Kidney glomerular epithelial cell (primary cell): ENCODE measurements around the gene RRAGD.
A peak's percentile ranks its signal among the peaks of the same experiment; 100 is the strongest.

Source experiments
- DNase-seq: peaks from one replicate; lab custom pipeline; 2025; lab: John Stamatoyannopoulos, UW

RRAGD gene

DNA sequence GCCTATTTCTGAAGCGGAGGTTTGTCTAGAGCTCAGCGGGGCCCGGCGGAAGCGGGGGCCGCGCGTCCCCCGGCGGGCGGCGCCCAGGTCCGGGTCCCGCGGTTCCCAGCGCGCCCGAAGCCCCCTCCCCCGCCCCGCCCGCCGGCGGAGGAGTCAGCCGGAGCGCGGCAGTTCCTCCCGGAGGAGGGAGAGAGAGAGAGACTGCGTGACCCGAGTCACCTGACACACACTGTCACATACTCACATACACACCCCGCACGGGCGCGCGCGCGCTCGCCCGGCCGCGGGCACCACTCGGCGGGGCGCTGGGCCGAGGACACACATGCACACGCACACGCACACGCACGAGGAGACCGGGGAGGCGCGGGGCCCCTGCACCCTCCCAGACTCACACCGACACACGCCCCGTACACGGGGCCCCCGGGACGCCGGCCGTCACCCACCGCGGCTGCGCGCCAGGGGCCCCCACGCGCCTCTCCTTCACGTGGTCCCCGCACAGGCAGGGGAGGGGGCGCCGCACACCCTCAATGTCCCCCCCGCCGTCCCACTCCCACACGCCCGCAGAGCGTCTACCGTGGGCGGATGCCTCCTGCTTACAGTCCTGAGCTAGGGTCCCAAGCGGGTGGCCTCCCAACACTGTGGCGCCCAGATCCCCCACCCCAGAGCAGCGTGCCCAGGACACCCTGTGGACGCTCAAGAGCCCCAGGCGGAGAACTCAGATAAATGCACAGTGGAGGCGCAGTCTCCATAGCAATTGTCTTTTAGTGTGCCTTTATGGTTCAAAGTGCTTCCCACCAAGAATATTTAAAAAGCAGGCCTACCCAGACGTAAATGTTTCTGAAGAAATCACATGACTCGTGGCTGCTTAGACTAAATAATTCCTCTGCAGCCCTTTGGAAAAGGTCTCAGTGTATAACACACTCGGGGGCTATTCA lies at the start of gene RRAGD:
TSS of gene RRAGD (minus strand) at position 203 of the 935 bp plus-strand sequence. CDS start 280 bp downstream, outside the sequence.
- DNase-seq = no peak

GRCh38 chr6:89460713-89461112 lies 48.6 kb upstream of the RRAGD start:
- DNase-seq = no peak

DNA sequence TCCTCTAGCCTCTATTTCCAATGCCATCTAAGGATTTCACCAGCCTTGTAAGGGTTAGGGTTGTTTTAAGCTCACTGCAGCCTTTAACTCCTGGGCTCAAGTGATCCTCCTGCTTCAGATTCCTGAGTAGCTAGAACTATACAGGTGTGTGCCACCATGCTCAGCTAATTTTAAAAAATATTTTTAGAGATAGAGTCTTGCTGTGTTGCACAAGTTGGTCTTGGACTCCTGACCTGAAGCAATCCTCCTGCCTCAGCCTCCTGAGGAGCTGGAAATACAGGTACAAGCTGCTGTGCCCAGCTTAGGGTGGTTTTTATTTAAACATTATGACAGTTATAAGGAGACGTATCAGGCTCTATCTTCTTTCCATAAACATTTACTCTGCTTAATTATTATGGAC lies 47.4 kb upstream of the RRAGD start:
- DNase-seq = no peak

DNA sequence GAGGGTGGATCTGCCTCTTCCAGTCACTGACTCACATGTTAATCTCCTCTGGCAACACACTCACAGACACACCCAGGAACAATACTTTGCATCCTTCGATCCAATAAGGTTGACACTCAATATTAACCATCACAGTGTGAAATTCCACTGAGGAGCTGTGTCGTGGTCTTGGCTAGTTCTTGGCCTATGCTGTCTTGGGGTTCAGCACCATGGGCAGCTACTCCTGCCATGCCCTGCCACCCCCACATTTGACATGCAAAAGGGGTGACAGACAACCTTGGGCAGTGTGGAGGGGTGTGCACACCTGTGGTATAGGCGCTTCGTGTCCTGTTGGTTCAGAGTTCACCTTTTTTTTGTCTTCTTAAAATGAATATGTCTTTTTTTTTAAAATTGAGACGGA lies 46.6 kb upstream of the RRAGD start:
- DNase-seq = no peak

DNA sequence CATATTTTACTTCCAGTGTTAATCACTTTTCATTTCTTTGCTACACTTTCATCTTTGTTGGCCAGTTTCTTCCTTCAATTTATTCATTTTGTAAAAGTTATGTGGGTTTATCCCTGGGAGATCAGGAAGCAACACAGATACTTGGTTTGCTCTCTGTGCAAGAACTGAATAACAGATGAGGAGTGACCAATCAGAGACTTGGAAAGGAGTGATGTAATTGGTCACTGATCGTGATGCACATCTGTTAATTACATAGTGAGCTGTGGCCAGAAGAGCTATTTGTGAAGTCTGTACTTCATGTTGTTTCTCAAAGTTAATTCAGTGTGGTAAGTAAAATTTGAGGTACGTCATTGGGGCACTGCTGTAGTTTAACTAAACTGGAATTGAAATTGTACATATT lies 42.2 kb upstream of the RRAGD start:
- DNase-seq = no peak

DNA sequence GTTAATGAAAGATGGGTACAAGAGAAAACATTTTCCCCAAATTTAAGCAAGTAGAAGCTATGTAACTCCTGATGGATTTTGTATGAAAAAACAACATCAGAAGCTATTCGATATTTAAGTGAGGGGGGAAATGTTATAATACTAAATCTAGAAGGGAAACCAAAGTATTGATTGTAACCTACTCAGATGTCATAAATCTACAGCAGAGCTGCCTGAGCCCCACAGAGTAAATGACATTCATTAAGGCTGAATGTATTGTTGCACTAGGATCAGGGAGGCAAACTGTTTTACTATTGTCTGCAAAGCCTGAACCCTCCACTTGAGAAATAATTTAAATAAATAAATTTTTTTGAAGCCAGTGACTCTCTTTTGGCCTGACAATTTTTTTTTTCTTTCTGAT lies 40.2 kb upstream of the RRAGD start:
- no peak for DNase-seq

DNA sequence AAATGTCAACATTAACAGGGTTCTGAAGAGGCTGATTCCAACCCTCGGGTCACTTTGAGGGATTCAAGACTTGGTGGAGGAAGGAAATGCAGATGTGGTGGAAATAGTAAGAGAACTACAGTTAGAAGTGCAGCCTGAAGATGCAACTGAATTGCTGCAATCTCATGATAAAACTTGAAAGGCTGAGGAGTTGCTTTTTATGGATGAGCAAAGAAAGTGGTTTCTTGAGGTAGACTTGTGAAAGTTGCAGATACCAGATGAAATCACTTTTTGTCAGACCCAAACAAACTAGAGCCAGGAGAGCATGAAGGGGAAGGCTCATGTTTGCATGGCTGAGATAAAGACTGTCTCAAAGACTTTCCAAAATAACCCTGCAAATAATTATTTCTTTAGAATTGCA lies 37.1 kb upstream of the RRAGD start:
- no peak for DNase-seq

DNA sequence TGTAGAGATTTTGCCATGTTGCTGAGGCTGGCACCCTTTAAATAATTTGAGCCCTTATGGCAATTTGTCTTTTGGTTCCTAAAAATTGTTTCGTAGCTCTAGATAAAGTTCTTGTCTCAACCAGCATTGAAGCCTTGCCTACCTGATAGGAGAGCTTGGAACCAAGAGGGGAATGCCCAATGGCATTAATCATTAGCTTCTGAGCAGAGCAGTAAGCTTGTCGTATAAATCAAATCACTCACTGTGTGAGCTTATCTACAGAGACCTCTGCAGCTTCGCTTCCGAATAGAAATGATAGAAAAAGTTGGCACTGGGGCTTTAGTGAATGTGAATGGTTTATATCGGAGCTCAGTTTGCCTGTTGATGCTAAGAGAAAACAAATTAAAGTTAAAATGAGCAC lies 31.6 kb upstream of the RRAGD start:
- DNase-seq = peak; percentile 68

DNA sequence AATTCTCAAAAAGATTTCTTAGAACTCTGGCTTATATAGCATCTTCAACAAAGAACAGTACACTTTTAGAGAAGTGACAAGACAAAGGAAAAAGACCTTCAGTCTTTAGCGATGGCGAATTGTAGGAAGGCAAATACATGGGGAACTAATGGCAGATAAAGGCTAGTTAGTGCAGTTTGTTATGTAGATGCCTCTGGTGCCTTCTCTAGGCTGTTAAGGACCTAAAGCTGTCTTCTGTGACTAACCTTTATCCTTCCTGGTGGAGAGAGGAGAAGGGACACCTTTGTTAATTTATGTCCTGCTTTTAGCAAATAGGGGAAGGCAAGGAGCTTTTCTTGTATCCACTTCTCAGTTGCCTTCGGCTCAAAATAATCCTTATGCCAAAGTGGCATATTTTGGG lies 28.1 kb upstream of the RRAGD start:
- DNase-seq = no peak

GRCh38 chr6:89439014-89439413 lies 26.9 kb upstream of the RRAGD start:
- no peak for DNase-seq

DNA sequence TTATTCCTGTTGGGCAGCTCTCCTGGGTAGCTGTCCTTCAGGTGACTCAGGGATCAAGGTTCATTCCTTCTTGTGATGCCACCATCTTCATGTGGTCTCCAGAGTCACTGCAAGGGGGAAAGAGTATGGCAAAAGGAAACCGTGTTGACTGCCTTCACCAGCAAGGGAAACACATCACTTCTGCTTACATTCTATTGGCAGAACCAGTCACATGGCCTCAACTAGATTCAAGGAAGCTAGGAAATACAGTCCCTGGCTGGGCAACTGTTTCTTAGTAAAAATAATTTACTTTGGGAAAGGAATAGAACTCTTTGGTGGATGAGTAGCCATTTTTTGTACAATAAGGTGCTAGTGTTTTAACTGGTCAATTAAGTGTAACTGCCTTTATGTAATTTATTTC lies 26.2 kb upstream of the RRAGD start:
- DNase-seq = no peak

GRCh38 chr6:89436226-89436625 lies 24.2 kb upstream of the RRAGD start:
- DNase-seq = no peak

DNA sequence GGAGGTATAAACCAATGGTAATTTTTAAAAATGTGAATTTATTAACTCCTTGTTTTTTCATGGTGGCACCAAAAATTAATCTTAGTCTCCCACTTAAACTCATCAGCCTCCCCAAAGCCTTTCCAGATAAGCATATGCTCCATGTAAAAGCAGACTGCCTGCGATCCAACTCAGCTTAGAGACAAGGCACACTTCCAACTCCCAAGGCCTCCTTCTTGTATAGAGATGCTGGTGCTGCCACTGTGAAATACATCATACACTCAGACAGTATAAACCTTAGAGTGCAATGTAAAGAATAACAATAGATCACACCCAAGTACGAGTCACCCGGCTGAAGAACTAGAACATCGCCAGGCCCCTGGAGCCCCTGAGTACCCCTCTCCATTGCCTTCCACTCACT lies 22.9 kb upstream of the RRAGD start:
- no peak for DNase-seq

- DNase-seq = no peak
Observed at GRCh38 chr6:89434150-89434499, 22.1 kb upstream of the RRAGD start.

- no peak for DNase-seq
Observed at GRCh38 chr6:89433252-89434149, 21.4 kb upstream of the RRAGD start.

GRCh38 chr6:89432875-89433251 lies 20.8 kb upstream of the RRAGD start, which contains the start of gene ANKRD6:
Gene ANKRD6, plus strand, starts transcription at chr6:89433152. Its CDS starts 133,825 bp downstream, at chr6:89566977.
- DNase-seq = peak; percentile 38

- DNase-seq = no peak
Observed at GRCh38 chr6:89430201-89430962, 18.3 kb upstream of the RRAGD start.

- no peak for DNase-seq
Observed at GRCh38 chr6:89416796-89417195, 4.7 kb upstream of the RRAGD start.

- no peak for DNase-seq
Observed at GRCh38 chr6:89415185-89415584, 3.1 kb upstream of the RRAGD start.

DNA sequence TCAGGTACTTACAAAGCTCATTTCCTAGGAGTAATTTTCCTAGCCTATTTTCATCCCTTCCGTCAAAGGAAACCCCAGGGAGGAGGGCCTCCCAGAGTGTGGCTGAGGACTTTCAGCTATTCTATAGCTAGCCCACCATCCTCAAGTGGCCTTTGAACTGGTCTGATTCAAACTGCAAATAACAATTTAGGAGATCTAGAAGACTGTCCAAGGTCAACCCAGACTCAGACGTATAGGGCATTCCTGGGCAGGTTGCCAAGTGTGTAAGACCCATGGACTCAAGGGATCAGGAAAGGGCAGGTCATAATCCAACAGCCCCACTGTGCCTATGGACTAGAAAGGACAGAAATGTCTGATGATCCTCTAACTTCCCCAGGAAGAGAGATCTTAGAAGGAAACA lies 2.1 kb upstream of the RRAGD start:
- no peak for DNase-seq

GRCh38 chr6:89413006-89413400 lies 930 bp upstream of the RRAGD start:
- no peak for DNase-seq
